Measurements from ENCODE around the gene SDHB. TPM values are rescaled to one million over a fixed set of nuclear protein-coding genes. Genes with fewer than 3 reads are reported as not detected.

The SDHB gene
- total RNA-seq, 2 experiments from 2014 or later, result 105 to 106 TPM

- Histone ChIP-seq H4K20me1 (ENCODE audit: insufficient read depth, low read length) (no peaks in the 10 kb centered on the region), H3K9me2 (ENCODE audit: insufficient read depth, low read length) (no peaks in the 10 kb centered on the region), H2AFZ (ENCODE audit: low read length) (no peak overlapping the region), H3K79me2 (ENCODE audit: insufficient read depth, low read depth, low read length) (no peaks in the 10 kb centered on the region), H3K4me1 (ENCODE audit: insufficient read depth, low read length, poor library complexity, severe bottlenecking) (no peaks in the 10 kb centered on the region), H3K9me3 (ENCODE audit: low read length) (peaks cover 6% of the 10 kb centered on the region; the same call in 1 of the 2 replicates), H3K4me2 (ENCODE audit: low read length) (no peak overlapping the region), H3K27ac (ENCODE audit: low read depth, low read length, poor library complexity, severe bottlenecking) (no peak overlapping the region), H3K4me3 (ENCODE audit: low read depth, low read length, poor library complexity, severe bottlenecking) (no peak overlapping the region), H3K36me3 (ENCODE audit: insufficient read depth, low read length) (no peaks in the 10 kb centered on the region)
- intact Hi-C loops (cut with micrococcal nuclease; ENCODE audit: unreplicated experiment), result no loop called here
- DNase-seq (ENCODE audit: low spot score), result no peak
- TF ChIP-seq CTCF (conservative IDR thresholded peaks at IDR 0.05; ENCODE audit: low read length) (no peak), EZH2phosphoT487 (IDR thresholded peaks at IDR 0.05; ENCODE audit: borderline replicate concordance, low read depth, low read length) (no peak)
- no TSS peak for BruUV-seq (replicated peaks)
- CTCF ChIA-PET (ENCODE audit: unreplicated experiment), result no interaction called here
- POLR2A ChIA-PET, result no interaction called here
These were observed 15.8 kb upstream of the SDHB start for GRCh38 chr1:17069452-17070162.

GRCh38 chr1:17068789-17069188 is 15.0 kb upstream of the SDHB start:
- Histone ChIP-seq H3K79me2 (ENCODE audit: insufficient read depth, low read depth, low read length) (no peaks in the 10 kb centered on the region), H3K27ac (ENCODE audit: low read depth, low read length, poor library complexity, severe bottlenecking) (no peak overlapping the region), H3K9me3 (ENCODE audit: low read length) (peaks cover 9% of the 10 kb centered on the region; the same call in 1 of the 2 replicates), H3K4me2 (ENCODE audit: low read length) (no peak overlapping the region), H3K36me3 (ENCODE audit: insufficient read depth, low read length) (no peaks in the 10 kb centered on the region), H3K4me1 (ENCODE audit: insufficient read depth, low read length, poor library complexity, severe bottlenecking) (no peaks in the 10 kb centered on the region), H2AFZ (ENCODE audit: low read length) (no peak overlapping the region), H4K20me1 (ENCODE audit: insufficient read depth, low read length) (no peaks in the 10 kb centered on the region), H3K9me2 (ENCODE audit: insufficient read depth, low read length) (no peaks in the 10 kb centered on the region), H3K4me3 (ENCODE audit: low read depth, low read length, poor library complexity, severe bottlenecking) (no peak overlapping the region)
- no peak for DNase-seq (ENCODE audit: low spot score)
- CTCF ChIA-PET (ENCODE audit: unreplicated experiment), result no interaction called here
- intact Hi-C loops (cut with micrococcal nuclease; ENCODE audit: unreplicated experiment), result no loop called here
- POLR2A ChIA-PET, result no interaction called here
- no peak for TF ChIP-seq EZH2phosphoT487 (IDR thresholded peaks at IDR 0.05; ENCODE audit: borderline replicate concordance, low read depth, low read length)
- TF ChIP-seq CTCF (conservative IDR thresholded peaks at IDR 0.05; ENCODE audit: low read length), result no peak
- no TSS peak for BruUV-seq (replicated peaks)

- TF ChIP-seq EZH2phosphoT487 (IDR thresholded peaks at IDR 0.05; ENCODE audit: borderline replicate concordance, low read depth, low read length) (no peak), CTCF (conservative IDR thresholded peaks at IDR 0.05; ENCODE audit: low read length) (no peak)
- no peaks in the 10 kb centered on the region for H4K20me1 ChIP-seq (ENCODE audit: insufficient read depth, low read length)
- intact Hi-C loops (cut with micrococcal nuclease; ENCODE audit: unreplicated experiment), result no loop called here
These were observed 13.8 kb upstream of the SDHB start for GRCh38 chr1:17067465-17068240.

More at GRCh38 chr1:17067465-17068240, 13.8 kb upstream of the SDHB start:
- H3K27ac ChIP-seq (ENCODE audit: low read depth, low read length, poor library complexity, severe bottlenecking), result no peak overlapping the region
- POLR2A ChIA-PET, result no interaction called here
- no peaks in the 10 kb centered on the region for H3K9me2 ChIP-seq (ENCODE audit: insufficient read depth, low read length)
- CTCF ChIA-PET (ENCODE audit: unreplicated experiment), result no interaction called here
- no peak overlapping the region for H3K4me2 ChIP-seq (ENCODE audit: low read length)
- H3K4me3 ChIP-seq (ENCODE audit: low read depth, low read length, poor library complexity, severe bottlenecking), result no peak overlapping the region
- DNase-seq (ENCODE audit: low spot score), result no peak
- no peaks in the 10 kb centered on the region for H3K79me2 ChIP-seq (ENCODE audit: insufficient read depth, low read depth, low read length)
- no peaks in the 10 kb centered on the region for H3K36me3 ChIP-seq (ENCODE audit: insufficient read depth, low read length)
- H2AFZ ChIP-seq (ENCODE audit: low read length), result no peak overlapping the region
- peaks cover 9% of the 10 kb centered on the region; the same call in 1 of the 2 replicates for H3K9me3 ChIP-seq (ENCODE audit: low read length)
- H3K4me1 ChIP-seq (ENCODE audit: insufficient read depth, low read length, poor library complexity, severe bottlenecking), result peaks cover 5% of the 10 kb centered on the region
- no TSS peak for BruUV-seq (replicated peaks)
